ENCODE results near the gene GEMIN5.
"Not testable (repeated sequence)": the region's sequence is repeated elsewhere in the genome, so short reads cannot be mapped to it uniquely, and the experiment has no call there.

Gene GEMIN5

DNA sequence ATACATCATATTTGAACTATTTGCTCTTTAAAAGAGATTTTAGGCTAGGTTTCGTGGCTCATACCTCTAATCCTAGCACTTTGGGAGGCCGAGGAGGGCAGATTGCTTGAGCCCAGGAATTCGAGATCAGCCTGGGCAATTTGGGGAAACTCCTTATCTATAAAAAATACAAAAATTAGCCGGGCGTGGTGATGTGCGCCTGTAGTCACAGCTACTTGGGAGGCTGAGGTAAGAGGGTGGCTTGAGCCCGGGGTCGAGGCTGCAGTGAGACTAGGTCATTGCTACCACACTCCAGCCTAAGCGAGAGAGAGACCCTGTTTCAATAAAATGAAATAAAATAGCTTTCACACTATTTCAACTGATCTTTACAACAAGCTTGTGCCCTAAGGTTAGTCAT, 2.4 kb upstream of the GEMIN5 start:
- DNase-seq = no peak

DNA sequence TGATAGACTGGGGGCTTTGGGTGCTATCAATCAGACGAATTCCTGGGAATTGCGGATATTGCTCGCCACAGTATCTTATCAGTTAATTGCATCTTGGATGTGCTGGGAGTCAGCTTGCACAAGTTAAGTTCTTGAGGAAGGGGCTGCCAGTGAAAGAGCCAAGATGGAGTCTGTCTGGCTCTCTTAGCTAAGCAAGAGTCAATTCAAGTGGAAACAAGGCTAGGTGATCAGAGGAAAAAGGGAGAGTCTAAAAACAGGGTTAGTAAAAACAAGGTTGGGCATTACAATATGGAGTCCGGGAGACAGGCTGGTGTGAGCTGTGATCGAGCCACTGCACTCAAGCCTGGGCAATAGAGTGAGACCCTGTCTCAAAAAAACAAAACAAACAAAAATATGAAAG, 1.4 kb upstream of the GEMIN5 start:
- DNase-seq = not testable (repeated sequence)

DNA sequence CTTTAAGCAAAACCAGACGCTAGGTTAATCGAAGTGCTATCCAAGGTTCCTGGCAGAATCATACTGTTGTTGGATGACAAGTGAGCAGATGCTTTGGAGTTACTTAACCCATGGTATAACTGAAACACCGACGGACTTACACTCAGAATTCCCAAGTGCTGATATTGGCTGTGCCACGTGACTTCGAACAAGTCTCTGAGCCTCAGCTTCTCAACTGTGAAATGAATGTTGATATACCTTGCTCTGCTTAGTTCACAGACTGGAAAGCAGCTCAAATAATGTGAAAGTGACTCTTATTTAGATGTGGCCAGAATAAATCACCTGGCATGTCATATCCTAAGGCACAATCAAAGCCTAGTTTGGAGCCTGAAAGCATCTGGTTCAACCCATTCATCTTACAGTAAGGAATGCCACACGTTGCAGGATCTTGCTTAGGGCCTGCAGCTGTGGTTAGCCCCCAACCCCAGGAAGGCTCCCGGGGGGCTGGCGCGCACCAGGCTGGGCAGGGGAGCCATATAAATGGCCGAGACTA, 759 bp downstream of the GEMIN5 start:
- DNase-seq = no peak

DNA sequence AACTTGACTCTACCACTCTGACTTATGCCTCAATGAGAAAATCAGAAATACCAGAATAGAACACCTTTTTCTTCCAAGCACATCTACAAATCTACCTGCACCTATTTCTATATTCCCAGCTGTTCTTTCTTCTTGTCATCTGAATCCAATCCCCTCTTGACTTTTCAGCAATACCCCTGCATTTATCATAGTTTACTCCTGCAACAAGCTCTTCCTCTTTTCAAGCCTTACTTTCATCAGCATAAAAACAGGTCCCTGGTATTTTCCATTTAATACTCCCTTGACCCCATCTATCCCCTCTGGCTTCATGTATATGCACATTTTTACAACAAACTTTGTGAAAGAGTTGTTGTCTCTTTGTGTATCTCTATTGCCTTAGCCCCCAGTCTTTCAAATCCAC, 3.1 kb downstream of the GEMIN5 start:
- DNase-seq = no peak

DNA sequence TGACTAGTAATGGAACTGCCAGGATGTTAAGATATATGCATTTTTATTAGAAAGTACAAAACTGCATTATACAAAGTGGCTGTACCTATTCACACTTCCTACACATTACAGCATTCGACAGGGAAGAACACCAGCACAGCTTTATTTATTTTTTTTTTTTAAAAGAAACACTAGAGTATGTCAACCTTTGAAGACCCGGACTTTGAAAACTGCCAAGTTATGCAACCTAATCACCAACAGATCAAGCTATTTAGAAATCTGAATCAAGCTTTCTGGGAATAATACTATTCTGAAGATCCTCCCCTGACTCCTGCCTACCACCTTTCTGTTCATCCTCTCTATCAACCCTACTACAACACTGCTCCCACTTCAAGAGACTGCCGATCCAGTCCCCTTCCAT, 4.5 kb downstream of the GEMIN5 start:
- no peak for DNase-seq

DNA sequence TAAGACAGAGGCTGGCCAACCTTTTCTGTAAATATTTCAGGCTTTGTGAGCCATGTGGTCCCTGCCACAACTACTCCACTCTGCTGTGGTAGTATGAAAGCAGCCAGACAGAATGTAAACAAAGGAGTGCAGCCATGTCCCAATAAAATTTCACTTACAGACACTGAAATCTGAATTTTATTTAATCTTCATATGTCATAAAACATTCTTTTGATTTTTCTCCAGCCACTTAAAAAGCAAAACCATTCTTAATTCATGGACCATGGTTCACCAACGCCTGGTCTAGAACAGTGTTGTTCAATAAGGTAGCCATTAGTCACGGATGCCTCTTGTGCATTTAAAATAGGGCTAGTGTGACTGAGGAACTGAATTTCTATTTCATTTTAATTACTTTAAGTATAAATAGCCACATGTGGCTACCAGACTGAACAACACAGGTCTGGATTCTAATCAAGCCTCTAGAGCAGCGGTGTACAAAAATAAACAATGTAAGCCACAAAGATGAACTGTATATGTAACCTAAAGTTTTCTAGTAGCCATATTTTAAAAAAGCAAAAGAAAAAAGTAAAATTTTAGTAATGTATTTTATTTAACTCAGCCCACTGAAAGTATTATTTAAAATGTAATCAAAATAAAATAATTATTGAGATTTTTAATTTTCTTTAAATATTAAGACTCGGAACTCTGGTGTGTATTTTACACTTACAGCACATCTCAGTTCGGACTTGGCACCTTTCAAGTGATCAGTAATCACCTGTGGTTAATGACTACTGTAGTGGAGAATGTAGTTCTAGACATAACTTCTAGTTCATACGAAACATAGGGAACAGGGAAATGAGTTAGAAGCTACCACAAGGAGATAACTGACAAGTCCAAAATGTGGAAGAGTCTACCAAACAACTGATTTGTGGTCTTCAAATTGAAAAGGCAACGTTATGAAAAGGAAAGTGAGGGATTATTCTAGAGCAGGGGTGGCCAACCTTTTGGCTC, 14.3 kb downstream of the GEMIN5 start:
- no peak for DNase-seq

DNA sequence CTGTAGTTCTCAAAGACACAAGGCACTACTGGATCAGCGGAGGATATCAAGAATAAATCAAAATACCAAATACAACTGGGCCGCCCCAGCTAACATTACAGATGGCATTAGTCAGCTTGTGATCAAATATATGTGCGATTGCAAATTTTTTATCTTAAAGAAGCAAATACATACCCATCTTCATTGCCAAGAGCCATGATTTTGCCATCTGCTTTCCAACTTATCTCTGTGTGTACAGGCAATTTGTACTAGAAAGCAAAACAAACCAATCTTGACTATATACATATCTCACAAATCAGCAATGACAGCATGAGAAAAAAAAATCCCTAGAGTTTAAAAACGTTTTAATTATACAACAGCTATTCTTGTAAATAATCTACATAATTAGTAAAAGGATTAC, 20.3 kb downstream of the GEMIN5 start:
- no peak for DNase-seq

DNA sequence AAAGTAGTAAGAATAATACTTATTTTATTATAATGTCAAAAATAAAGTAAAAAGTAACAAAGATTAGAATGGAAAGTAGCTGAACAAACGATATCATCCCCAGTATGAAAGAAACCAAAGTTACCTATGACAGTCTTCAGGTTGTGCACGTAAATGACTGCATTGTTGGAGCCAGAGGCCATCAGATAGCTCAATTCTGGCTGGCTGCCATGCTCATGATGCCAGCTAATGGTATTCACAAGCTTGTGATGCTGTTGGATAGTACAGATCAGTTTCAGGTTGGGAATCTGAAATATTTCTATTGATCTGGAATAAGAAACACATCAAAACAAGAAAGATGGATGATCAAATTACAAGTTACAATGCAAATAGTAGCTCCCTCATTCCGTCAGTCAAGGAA, 21.1 kb downstream of the GEMIN5 start:
- no peak for DNase-seq

DNA sequence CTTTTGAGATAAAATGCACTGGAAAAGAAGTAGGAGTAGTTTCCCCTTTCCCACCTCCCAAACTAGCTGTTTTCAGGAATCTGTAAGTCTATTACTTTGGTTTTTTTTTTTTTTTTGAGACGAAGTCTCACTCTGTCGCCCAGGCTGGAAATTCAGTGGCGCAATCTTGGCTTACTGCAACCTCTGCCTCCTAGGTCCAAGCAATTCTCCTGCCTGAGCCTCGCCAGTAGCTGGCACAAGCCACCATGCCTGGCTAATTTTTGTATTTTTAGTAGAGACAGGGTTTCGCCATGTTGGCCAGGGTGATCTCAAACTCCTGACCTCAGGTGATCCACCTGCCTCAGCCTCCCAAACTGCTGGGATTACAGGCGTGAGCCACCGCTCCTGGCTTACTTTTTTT, 32.4 kb downstream of the GEMIN5 start:
- DNase-seq = not testable (repeated sequence)

DNA sequence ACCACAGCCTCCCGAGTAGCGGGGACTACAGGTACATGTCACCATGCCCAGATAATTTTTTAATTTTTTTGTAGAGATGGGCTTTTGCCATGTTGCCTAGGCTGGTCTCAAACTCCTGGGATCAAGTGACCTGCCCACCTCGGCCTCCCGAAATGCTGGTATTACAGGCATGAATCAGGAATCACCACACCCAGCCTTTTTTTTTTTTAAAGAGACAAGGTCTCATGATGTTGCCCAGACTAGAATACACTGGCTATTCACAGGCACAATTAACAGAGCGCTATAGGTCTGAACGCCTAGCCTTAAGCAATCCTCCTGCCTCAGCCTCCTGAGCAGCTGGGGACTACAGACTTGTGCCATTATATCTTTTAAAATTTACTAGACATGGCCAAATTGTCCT, 36.1 kb downstream of the GEMIN5 start:
- no peak for DNase-seq

DNA sequence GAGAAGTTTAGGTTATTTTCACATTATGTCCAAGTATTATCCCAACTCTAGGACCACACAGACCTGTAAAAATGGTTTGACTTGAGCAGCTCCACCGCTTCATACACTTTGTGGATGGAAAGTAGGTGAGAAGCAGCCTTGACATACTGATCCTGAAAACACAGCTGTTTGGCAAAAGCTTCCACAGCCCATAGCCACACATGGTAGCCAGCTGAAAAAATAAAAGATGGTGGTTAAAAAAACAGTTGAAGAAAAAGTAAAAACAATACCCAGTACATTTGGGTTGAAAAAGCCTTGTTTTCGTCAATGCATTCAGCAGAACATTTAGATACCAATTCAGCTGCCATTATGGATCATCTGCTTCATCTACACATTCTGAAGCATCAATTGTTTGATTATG, 36.7 kb downstream of the GEMIN5 start:
- no peak for DNase-seq

DNA sequence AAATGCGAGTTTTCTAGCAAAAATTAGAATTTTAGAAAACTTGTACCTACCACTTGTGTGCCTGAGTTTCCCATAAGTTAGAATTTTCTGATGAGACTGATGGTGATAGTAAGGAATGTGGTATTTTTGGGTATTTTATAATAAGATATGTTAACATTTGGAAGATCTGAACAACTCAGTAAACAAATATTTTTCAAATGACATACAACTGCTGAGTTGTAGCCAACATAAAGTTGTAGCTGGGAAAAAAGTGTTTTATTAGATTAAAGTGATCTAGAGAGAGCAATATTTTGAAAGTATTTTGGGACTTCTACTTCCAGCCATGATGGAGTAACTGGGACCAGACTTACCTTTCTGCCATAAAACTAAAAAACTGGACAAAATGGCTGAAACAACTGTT, 37.9 kb downstream of the GEMIN5 start:
- DNase-seq = no peak

DNA sequence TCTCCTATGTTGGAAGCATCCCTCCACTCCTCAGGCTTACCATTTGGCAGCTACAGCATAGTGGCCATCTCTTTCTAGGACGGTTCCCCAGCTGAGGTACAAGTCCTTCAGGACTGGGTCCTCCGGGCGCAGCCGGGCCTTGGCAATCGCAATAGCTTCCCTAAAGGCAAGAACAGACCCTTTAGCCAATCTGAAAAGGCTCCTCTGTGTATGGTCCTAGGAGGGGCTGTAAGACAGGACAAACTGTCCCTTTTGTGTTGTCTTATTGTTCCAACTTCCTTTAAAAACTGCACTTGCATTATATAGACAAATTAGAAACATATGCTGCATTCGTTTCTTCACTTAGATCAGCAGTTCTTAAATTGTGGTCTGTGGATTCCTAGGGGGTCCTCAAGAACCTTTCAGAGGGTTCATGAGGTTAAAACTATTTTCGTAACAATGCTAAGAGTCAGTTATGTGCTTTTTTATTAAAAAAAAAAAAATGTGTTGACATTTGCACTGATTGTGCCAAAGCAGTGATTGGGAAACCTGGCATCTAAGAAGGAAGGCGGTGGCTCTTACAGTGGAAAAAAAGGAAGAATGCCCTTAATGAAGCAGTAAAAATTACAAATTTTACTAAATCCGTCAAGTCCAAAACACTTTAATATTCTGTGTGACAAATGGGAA, 38.7 kb downstream of the GEMIN5 start:
- no peak for DNase-seq

DNA sequence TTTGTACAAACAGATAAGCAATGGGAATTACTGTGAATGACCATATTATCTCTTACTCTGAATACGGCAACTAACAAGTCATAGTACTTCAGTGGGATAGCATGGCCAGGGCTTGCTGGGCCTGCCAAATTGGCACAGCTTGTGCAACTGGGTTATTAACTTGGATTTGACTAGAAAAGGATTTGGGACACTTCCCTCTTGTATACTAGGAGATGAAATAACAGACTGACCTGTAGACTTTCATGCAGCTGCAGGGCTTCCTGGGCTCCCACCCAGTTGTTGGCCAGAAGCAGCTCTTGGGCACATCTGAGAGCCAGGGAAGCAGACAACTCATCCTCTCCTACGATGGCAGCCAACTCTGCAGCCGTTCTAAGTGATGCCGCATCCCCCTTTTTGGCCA, 39.8 kb downstream of the GEMIN5 start:
- DNase-seq = no peak

DNA sequence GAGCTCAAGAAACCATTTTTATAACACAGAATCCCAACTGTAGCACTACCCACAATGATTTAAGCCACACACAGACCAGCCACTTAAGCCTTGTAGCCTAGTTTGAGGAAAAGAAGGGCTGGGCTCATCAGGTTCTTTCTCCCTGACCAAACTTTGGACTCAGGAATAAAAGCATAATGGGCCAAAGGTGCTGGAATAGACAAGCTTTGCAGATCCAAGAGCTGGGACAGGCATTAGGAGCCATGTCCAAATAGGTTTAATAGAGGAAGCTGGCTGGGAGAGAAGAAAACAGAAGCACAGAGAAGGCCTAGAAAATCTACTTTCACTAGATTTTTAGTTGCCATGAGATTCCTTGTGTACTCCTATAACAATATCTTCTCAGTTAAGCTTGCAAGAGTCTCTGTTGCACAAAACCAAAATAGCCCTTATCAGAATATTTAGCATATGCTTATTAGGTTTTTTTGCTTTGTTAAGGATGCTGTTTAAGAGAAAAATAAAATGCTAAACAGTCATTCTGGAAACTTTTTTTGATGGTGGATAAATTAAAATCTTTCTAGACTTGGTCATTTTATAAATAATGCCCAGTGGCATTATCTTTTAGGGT, 41.3 kb downstream of the GEMIN5 start:
- no peak for DNase-seq

DNA sequence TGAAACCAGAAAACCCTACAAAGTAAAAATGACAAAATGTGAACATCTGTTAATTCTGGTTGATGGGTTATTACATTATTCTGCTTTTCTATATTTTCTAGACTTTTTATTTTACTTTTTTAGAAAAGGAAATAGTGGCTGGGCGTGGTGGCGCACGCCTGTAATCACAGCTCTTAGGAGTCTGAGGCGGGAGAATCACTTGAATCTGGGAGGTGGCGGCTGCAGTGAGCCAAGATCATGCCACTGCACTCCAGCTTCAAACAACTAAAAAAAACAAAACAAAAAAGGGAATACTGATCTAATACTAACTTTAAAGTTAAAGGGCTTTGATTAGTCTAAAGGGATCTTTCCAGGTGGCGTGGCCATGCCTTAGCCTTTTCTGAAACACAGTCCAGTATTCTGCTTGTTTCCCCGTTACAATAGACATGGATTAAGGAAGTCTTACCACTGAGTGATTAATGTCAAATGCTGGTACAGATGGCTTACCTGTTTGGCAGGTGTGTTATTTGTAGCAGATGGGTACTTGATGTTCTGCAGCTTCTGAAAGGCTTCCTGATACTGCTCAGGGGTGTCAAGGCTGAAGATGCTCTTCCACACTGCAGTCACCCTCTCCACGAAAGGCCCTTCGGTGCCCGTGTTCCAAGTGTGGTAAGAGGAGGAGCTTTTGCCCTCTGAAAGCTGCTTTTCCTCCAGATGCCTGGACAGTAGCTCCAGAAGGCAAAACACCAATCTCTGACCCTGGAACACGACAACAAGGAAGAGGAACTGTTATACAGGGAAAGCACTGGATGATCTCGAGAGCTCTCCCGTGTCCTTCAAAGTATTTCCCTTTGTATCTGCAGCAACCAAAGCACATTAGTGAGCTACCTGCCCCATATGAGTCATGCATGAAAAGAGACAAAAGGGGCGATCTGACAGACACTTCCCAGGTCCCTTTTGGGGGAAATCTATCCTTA, 42.1 kb downstream of the GEMIN5 start:
- DNase-seq = no peak

DNA sequence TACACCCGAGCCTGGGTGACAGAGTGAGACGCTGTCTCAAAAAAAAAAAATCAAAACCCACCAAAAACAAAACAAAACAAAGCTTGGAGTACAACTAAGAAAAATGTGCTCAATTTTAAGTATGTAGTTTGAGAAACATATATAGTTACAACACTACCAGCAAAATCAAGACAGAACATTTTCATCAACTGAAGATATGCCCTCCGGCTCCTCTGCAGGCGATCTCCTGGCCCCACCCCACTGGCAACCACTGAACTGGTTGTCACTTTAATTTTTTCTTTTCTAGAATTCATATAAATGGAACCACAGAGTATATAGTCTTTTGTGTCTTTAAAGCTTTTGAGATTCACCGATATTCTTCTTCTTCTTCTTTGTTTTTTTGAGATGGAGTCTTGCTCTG, 44.6 kb downstream of the GEMIN5 start:
- DNase-seq = no peak

DNA sequence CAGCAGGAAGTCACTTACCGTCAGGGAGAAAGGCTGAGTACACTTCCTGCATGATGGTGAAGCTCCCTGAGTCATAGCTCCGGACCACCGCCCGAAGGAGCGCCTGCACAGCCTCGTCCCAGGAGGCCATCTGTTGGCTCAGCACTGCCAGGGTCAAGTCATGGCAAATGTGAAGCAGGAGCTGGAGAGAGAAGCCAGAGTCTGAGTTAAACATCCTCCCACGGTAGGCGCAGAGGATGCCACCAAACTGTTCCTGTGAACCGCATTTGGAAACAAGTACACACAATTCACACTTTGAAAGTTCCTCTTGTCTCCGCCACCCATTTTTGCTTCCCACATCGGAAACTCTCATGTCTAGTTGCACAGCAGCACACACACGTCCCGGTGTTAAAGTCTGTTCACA, 45.6 kb downstream of the GEMIN5 start:
- DNase-seq = no peak

DNA sequence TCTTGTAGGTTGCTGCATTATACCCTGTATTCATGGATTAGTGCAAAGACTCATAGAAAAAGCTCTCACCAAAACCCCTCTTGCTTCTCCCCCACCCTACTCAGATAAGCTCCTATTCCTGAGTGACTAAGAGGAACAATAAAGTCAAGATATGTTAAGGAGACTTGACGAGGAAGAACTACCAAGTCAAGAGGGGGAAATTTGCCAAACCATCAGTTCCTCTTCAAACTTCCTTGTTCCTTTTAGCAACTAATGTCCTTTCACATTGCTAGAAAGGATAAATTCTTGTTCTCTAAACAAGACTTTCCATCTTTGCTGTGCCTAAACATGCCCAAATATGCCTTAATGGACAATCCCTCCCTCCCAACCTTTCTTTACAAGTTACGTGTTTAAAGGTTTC, 52.6 kb downstream of the GEMIN5 start:
- DNase-seq = no peak

DNA sequence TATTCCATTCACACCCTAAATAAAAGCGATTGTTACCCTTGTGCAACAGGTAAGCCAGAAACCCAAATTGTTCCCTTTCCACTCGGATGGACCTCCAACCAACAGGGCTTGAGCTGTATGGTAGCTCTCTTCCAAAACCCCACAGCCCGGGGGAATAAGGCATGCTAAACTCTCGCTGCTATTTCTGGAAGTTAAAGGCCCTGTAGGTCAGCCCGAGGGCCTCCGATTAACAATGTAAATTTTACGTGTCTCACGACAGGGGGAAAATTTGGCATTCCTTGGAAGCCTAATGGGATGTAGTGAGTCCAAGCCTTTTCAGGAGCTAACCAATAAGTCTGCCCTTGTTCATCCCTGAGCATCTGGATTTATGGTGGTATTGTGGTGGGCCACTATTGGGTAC, 53.6 kb downstream of the GEMIN5 start:
- no peak for DNase-seq

DNA sequence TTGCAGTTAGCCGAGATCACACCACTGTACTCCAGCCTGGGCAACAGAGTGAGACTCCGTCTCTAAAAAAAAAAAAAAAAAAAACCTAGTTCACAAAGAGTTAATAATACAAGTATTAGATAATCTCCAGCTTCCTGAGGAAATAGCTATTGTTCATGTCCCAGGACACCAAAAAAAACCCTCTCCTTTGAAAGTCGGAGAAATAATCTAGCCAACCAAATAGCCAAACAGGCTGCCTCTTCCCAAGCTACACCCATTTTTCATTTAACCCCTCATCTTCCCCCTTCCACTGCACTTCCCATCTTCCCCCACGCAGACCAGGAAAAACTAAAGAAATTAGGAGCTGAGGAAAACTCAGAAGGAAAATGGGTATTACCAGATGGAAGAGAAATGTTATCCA, 56.0 kb downstream of the GEMIN5 start:
- no peak for DNase-seq

DNA sequence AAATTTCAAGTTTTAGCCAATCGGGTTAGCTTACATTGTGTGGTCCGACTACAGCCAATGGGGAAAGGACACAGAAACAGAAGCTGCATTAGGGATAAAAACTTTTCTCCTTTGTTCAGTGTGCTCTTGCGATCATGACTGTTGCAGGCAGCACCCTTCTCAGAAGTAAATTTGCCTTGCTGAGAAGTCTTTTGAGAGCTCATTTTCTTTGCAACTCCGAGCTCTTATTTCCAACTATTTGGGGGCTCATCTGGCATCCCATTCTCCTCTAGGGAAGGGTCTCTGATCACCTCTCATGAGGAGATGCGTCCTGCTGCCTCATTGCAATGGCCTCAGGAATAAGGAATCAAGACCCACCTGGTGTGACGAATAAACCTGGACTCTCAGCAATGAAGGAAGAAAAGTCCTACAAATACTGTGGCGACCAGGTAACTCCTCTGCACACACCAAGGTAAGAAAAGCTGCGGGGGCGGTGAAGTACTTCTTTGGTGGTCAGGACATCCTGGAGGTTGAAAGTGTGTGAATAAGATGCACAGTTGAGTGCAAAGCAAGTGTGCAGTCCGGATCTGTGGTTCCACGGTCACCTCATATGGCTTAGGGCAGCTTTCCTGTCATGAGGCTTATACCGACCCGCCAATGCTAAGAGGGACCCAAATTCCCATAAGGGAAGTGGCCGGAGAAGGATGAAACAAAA, 59.2 kb downstream of the GEMIN5 start:
- no peak for DNase-seq
